NCI-H1694 (cell line): ENCODE data around the gene SHC3.

Experiments used
- DNase-seq: peaks from one replicate; lab custom pipeline; 2025; lab: John Stamatoyannopoulos, UW

Gene SHC3

DNA sequence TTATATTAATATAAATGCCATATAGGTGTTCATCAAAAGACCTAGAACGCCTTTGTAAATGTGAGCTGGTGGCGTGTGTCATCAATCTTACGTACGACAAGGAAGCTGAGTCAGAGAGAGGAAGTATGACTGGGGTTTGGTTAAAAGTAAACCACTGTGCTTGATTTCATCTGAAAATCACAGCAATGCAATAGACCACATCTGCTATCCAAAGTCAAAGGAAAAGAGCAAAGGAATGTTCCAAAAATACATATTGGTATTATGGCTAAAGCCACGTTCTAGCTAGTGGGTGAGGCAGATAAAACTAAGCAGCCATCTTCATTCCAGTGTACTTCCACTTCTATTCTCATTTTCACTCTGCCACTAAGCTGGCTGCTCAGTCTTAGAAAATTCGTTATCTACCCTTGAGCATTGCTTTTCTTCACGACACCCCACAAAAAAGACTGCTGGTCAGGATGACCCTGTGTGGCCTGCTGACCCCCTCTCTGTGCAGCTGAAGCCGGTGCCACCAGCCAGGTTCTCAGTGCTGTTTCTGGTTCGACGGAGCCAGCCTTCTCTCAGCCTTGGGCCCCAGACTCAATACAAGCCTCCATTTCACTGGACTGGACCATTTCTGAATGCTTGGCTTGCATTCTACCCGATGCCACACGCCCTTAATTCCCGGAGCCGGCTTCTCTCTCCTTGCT, 23.8 kb downstream of the SHC3 start:
- DNase-seq = no peak

- DNase-seq = no peak
Observed at GRCh38 chr9:89154218-89154617, 24.4 kb downstream of the SHC3 start.

DNA sequence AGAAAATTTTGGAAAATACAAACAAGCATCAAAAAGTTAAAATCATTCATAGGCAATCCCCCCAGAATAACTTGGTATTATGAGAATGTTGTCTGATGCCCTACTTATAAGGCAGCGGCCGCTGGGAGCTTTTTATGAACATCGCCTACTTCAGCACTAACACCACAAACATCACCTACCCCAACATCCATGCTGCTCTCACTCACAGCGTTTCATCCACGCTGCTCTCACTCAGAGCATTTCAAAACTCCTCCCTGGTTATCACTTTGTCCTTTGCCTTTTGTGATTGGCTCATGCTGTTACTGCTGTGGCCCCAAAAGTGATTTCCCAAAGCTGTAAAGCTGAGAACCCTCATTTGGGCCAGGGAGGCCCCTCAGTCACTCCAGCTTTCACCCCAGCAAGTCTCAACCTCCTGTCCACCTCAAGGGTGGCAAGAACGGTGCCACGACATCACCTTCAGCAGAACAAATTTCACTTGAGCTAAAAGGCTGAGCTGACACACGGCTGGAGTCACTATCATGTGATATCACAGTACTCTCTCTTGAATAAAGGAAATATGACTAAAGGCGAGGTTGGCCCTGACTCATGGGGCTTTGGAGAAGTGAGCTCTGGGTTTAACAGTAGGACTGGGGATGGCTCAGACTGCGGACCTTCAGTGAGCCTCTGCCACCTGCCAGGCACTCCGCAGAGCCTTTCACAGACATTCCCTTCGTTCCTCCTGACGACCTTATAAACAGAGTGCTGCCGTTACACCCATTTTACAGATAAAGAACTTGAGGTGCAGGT, 25.2 kb downstream of the SHC3 start:
- DNase-seq = no peak

DNA sequence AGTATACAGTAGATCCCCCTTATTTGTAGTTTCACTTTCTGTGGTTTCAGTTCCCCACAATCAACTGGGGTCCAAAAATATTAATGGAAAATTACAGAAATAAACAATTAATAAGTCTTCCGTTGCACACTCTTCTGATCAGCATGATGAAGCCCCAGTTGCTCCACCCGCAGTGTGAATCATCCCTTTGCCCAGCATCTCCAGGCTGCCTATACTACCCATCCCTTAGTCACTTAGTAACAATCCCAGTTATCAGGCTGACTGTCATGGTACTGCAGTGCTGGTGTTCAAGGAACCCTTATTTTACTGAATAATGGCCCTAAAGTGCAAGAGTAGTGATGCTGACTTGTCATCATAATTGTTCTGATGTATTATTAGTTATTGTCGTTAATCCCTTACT, 28.9 kb downstream of the SHC3 start:
- DNase-seq = no peak

DNA sequence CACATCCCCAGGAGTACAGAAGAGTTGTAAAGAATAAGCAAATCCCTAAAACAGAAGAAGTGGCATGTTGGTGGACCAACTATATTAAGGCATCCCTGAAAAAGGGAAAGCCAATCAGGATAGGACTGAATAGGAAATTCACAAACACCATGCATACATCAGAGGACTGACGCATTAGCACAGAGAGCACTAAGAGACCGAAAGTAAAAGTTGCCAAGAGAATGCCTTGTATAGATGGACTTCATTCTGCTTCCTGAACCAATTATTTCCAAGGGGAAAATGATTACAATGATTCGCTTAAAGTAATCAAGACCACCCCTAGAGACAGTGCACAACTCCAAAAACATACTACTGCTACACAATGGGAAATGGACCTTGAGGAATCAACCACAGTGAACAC, 33.5 kb downstream of the SHC3 start:
- DNase-seq = no peak

DNA sequence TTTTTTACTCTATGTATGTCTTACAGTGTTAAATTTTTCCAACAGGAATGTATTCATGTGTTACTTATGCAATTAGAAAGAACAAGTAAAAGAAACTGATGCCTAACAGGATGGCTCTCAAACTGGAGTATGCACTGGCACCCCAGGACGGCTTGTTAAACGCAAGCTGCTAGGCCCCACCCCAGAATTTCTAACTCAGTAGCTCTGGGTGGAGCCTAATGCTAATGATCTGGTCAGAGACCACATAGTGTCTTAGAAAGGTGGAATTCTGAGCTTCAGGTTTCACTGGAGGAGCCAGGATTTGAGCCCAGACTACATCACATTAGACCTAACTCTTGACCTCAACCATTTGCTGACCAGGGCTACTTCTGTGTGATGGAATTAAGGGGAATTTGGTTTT, 34.4 kb downstream of the SHC3 start:
- DNase-seq = no peak

GRCh38 chr9:89143266-89143665, 35.4 kb downstream of the SHC3 start:
- no peak for DNase-seq

DNA sequence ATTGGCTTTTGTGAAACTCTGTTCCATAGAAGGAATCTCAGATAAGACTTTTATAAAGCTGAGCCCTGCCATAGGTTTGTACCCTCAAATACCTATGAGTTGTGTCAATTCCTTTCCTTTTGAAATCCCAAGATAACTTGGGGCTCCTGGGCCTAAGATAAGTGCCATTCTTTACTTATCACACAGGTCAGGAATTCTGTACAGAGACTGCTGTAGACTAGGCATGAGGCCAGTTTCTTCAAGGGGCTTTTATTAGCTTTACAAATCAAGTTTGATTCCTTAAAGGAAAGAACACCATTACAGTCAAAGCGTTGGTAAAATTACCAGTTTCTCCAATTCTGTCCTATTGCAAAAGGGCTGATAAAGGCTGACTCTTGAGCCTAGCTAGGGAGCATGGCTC, 39.2 kb downstream of the SHC3 start:
- no peak for DNase-seq

- DNase-seq = no peak
Observed at GRCh38 chr9:89138463-89139390, 39.9 kb downstream of the SHC3 start.

DNA sequence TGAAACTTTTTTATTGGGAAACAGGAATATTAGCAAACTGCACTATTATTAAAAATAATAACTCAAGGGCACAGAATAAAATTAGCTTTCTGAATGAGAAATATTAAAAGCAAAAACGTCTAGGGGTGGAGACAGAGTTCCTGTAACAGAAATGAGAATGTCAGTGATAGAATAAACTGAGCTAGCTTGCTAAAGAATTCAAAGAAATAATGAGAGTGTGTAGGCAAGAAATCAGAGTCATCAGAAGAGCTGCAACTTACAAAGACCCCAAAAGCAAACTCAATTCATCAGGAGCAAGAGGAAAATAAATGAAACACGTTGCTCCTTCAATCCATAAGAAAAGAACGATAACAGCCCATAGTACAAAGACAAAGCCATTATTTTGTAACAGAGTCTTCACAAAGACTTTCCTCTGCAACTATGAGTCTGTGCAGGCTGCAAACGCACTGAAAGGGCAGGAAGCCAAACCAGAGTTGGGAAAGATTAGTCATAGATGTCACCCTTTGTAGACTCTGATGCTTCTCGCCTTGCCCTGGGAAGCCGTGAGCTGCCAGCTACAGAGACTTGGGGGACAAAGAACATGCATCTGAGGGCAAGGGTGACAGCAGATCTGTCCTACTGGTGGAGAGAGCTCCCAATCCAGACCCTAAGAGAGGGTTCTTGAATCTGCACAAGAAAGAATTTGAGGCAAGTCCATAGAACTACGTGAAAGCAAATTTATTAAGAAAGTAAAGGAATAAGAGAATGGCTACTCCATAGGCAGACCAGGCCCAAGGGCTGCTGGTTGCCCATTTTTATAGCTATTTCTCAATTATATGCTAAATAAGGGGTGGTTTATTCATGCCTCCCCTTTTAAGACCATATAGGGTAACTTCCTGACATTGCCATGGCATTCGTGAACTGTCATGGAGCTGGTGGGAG, 40.8 kb downstream of the SHC3 start:
- DNase-seq = no peak

- no peak for DNase-seq
Observed at GRCh38 chr9:89135591-89136166, 42.9 kb downstream of the SHC3 start.

- DNase-seq = no peak
Observed at GRCh38 chr9:89134709-89135108, 43.9 kb downstream of the SHC3 start.

DNA sequence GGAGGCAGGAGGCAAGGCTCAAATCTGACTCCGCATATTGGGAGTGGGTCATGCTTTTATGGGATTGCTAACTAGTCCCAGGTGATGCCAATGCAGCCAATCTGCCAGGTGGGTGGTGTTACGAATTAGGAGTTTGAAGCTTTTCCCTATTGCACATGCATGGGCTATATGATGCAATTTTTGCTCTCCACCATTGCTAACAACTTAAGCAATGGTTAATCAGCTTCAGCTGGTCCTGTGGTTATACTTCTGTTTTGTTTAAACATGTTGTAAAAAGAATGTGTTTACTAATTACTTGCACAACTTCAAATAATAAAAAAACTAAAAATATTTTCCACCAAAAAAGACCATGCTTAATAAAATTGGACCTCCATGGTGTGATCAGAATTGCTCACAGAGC, 55.7 kb downstream of the SHC3 start:
- no peak for DNase-seq

- DNase-seq = no peak
Observed at GRCh38 chr9:89120704-89121103, 57.9 kb downstream of the SHC3 start.

DNA sequence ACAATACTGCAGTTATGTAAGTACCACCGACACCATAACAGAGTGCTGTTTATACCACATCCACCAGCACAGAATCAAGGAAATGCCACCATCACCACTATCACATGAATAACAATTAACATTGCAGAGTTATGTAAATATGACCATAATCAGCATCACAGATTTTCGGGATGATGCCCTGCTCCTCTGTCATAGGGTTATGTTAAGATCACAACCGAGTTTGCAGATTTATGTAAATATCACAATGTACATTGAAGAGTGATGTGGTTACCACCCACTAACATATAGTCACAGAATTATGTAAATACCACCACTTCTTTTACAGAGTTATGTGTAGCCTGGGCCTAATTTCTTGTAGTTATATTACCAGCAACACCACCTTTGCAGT, 61.8 kb downstream of the SHC3 start:
- DNase-seq = no peak

DNA sequence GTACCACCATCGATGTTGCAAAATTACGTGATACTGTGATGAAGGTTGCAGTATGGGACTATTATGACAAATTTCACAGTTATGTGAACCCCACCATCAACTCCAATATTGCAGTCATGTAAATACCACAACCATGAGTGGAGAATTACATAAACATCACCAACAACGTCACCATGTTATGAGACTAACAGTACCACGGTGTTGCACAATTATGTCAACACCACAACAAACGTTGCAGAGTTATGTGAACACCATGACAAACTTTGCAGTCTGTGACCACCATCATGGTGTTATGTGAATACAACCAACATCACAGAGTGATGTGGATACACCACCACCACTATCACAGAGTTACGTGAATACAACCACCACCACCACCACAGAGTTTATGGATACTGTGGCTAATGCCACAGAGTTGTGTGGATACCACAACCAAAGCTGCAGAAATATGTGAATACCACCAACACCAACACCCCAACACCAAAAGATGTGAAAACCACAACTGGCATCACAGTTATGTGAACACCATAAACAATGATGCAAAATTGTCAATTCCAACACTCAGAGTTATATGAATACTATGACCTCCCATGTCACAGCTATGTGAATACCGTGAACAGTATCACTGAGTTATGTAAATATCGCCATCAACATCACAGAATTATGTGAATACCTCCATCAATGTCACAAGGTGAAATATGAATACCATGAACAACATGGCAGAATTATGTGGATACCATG, 62.4 kb downstream of the SHC3 start:
- no peak for DNase-seq

DNA sequence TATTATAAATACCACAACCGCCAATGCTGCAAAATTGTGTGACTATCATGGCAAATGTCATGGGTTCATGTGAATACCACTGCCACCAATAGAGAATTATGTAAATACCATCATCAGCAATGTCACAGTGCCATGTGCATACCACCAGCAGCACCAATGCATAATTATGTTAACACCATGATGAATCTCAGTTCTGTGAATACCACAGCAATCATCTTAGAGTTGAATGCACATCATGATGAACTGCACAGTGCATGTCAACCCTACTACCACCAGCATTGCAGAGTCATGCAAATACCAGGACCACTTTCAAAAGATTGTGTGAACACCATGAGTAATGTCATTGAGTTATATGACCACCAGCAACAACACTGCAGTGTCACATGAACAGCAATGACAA, 63.2 kb downstream of the SHC3 start:
- no peak for DNase-seq

- DNase-seq = no peak
Observed at GRCh38 chr9:89114741-89115140, 63.9 kb downstream of the SHC3 start.

- DNase-seq = no peak
Observed at GRCh38 chr9:89113851-89114250, 64.8 kb downstream of the SHC3 start.

GRCh38 chr9:89112243-89112642, 66.4 kb downstream of the SHC3 start:
- DNase-seq = no peak

DNA sequence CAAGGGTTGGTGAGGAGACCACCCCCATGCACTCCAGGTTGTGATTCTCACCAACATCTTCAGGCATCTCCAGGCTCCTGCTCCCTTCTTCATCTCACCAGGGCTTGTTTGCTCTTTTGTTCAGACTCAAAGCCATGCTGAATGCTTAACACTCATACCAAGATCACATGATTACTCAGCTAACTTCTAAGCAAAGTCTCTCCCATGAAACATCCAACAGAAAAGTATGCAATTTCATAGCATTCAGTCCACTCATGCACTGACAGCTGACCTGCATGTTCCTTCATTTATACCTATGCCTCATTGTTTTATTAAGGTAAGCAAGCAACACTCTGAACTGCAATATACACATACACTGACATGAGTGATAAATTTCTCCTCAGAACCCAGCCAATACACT, 69.0 kb downstream of the SHC3 start:
- no peak for DNase-seq
